H1 (cell line): ENCODE measurements around the gene KCNN4. TPM values are rescaled to one million over a fixed set of nuclear protein-coding genes. Genes with fewer than 3 reads are reported as not detected.

Experiments used
- CTCF ChIA-PET: fragments of 300-600 bp; sonication (Branson Sonifier 250); formaldehyde crosslinking; loops from one replicate; lab custom pipeline; 2021; ENCODE audit not compliant: partially characterized antibody; lab: Charles Lee
- POLR2A ChIA-PET: fragments of 300-600 bp; sonication (Branson Sonifier 250); formaldehyde crosslinking; loops from one replicate; lab custom pipeline; 2021; ENCODE audit warnings: inconsistent platforms; ENCODE audit not compliant: partially characterized antibody; lab: Charles Lee
- DNase-seq, 2 experiments: peaks; one replicate each; pipeline versions ENCODE4 v3.0.0 to v3.0.0-alpha.2; 2010 to 2022; ENCODE audit warnings: low spot score in 2 of 2, low read depth in 1 of 2, mixed read lengths in 1 of 2
- FAIRE-seq: peaks from 2 replicates; lab custom pipeline; 2011; peaks lifted over from hg19 to GRCh38; lab: Jason Lieb, UNC
- H2AFZ ChIP-seq: 2 replicates; pipeline ENCODE4 v1.8.1; 2012; ENCODE audit warnings: low read length, inconsistent platforms
- H2AK5ac ChIP-seq: 2 replicates; pipeline ENCODE4 v1.6.1; 2013; ENCODE audit warnings: low read depth, low read length
- H2BK120ac ChIP-seq: replicated peaks from 2 replicates; pipeline ENCODE3; 2013; ENCODE audit warnings: low read depth, low read length, inconsistent platforms
- H2BK12ac ChIP-seq: 2 replicates; pipeline ENCODE4 v1.6.1; 2013; ENCODE audit warnings: low read depth, low read length
- H2BK15ac ChIP-seq: 2 replicates; pipeline ENCODE4 v1.6.1; 2013; ENCODE audit warnings: low read length
- H2BK20ac ChIP-seq: 2 replicates; pipeline ENCODE4 v1.6.1; 2013; ENCODE audit warnings: low read length
- H2BK5ac ChIP-seq: 2 replicates; pipeline ENCODE4 v1.6.1; 2013; ENCODE audit warnings: low read depth, low read length
- H3K14ac ChIP-seq: 2 replicates; pipeline ENCODE4 v1.6.1; 2013; ENCODE audit warnings: inconsistent platforms; ENCODE audit not compliant: insufficient read length
- H3K18ac ChIP-seq: 2 replicates; pipeline ENCODE4 v1.6.1; 2013; ENCODE audit warnings: low read length; ENCODE audit errors: extremely low read depth
- H3K23ac ChIP-seq: 2 replicates; pipeline ENCODE4 v1.6.1; 2013; ENCODE audit warnings: inconsistent platforms; ENCODE audit not compliant: insufficient read length
- H3K23me2 ChIP-seq: 2 replicates; pipeline ENCODE4 v1.6.1; 2013; ENCODE audit warnings: low read depth, low read length
- H3K27ac ChIP-seq: 2 replicates; pipeline ENCODE4 v1.6.1; 2011; ENCODE audit warnings: low read depth, low read length, inconsistent platforms
- H3K27me3 ChIP-seq, 4 experiments: replicated peaks in 1 of 4; 1 replicate in 1 of 4; 2 replicates in 3 of 4; pipeline versions ENCODE4 v1.6.1 to v1.8.1; 2011 to 2013; ENCODE audit warnings: low read length in 3 of 4, mild to moderate bottlenecking in 3 of 4, inconsistent platforms in 2 of 4, mixed read lengths in 2 of 4, moderate library complexity in 1 of 4; ENCODE audit not compliant: control insufficient read depth in 3 of 4, insufficient read depth in 3 of 4; ENCODE audit errors: extremely low read depth in 1 of 4
- H3K36me3 ChIP-seq, 4 experiments: 2 replicates each; pipeline versions ENCODE4 v1.6.1 to v1.8.1; 2011 to 2013; ENCODE audit warnings: mild to moderate bottlenecking in 4 of 4, low read length in 3 of 4, moderate library complexity in 2 of 4, control low read depth in 1 of 4, inconsistent platforms in 1 of 4; ENCODE audit not compliant: insufficient read depth in 4 of 4, control insufficient read depth in 2 of 4
- H3K4ac ChIP-seq: replicated peaks from 2 replicates; pipeline ENCODE3; 2013; ENCODE audit warnings: low read length, low read depth, mixed read lengths, inconsistent platforms; ENCODE audit not compliant: insufficient read length
- H3K4me1 ChIP-seq, 4 experiments: replicated peaks in 1 of 4; 1 replicate in 1 of 4; 2 replicates in 3 of 4; pipeline versions ENCODE4 v1.6.1 to v1.8.1; 2011 to 2013; ENCODE audit warnings: low read length in 3 of 4, inconsistent platforms in 2 of 4, mixed read lengths in 1 of 4; ENCODE audit not compliant: insufficient read depth in 4 of 4, control insufficient read depth in 3 of 4
- H3K4me2 ChIP-seq, 2 experiments: 2 replicates each; pipeline versions ENCODE4 v1.6.1 to v1.8.1; 2011 to 2013; ENCODE audit warnings: low read depth in 2 of 2, low read length in 2 of 2, control low read depth in 1 of 2, inconsistent platforms in 1 of 2, mild to moderate bottlenecking in 1 of 2; ENCODE audit not compliant: insufficient read depth in 1 of 2
- H3K4me3 ChIP-seq, 4 experiments: fragments of 200-600, 300-600 bp in 1 of 4; sonication (generic), shearing (Covaris generic), sonication (Bioruptor Twin) in 1 of 4; 2 replicates each; pipeline versions ENCODE4 v1.5.1 to v1.8.1; 2011 to 2016; ENCODE audit warnings: low read length in 4 of 4, low read depth in 3 of 4, control low read depth in 2 of 4, inconsistent platforms in 2 of 4, mild to moderate bottlenecking in 2 of 4, mixed read lengths in 1 of 4, moderate library complexity in 1 of 4; ENCODE audit not compliant: insufficient read depth in 2 of 4; ENCODE audit errors: extremely low read depth in 1 of 4
- H3K56ac ChIP-seq: replicated peaks from 2 replicates; pipeline ENCODE3; 2013; ENCODE audit warnings: low read depth, mild to moderate bottlenecking, mixed read lengths, low read length, inconsistent platforms; ENCODE audit not compliant: insufficient read length
- H3K79me1 ChIP-seq: 2 replicates; pipeline ENCODE4 v1.6.1; 2013; ENCODE audit warnings: low read depth, low read length, control low read depth
- H3K79me2 ChIP-seq, 2 experiments: 2 replicates each; pipeline versions ENCODE4 v1.6.1 to v1.8.1; 2012 to 2013; ENCODE audit warnings: low read length in 2 of 2, mild to moderate bottlenecking in 2 of 2, inconsistent platforms in 1 of 2; ENCODE audit not compliant: insufficient read depth in 2 of 2, control insufficient read depth in 1 of 2
- H3K9ac ChIP-seq, 4 experiments: replicated peaks in 1 of 4; 1 replicate in 1 of 4; 2 replicates in 3 of 4; pipeline versions ENCODE4 v1.6.1 to v1.8.1; 2011 to 2013; ENCODE audit warnings: low read depth in 3 of 4, low read length in 3 of 4, control low read depth in 2 of 4, mild to moderate bottlenecking in 2 of 4, moderate library complexity in 2 of 4, inconsistent platforms in 1 of 4; ENCODE audit errors: extremely low read depth in 1 of 4
- H3K9me3 ChIP-seq, 2 experiments: 2 replicates each; pipeline versions ENCODE4 v1.6.1 to v1.8.1; 2012 to 2013; ENCODE audit warnings: mild to moderate bottlenecking in 2 of 2, moderate library complexity in 2 of 2, control low read depth in 1 of 2, inconsistent platforms in 1 of 2, low read depth in 1 of 2, low read length in 1 of 2, mixed read lengths in 1 of 2; ENCODE audit not compliant: insufficient read depth in 2 of 2
- H4K20me1 ChIP-seq, 2 experiments: replicated peaks in 1 of 2; 2 replicates each; pipeline versions ENCODE3 to v1.8.1; 2011 to 2013; ENCODE audit warnings: inconsistent platforms in 2 of 2, low read length in 2 of 2, mild to moderate bottlenecking in 1 of 2; ENCODE audit not compliant: insufficient read depth in 2 of 2, control insufficient read depth in 1 of 2
- H4K5ac ChIP-seq: 2 replicates; pipeline ENCODE4 v1.6.1; 2013; ENCODE audit warnings: low read length, low read depth, mixed read lengths, inconsistent platforms; ENCODE audit not compliant: insufficient read length
- H4K8ac ChIP-seq: 2 replicates; pipeline ENCODE4 v1.8.0; 2013; ENCODE audit warnings: mild to moderate bottlenecking, moderate library complexity, low read length, inconsistent platforms; ENCODE audit not compliant: insufficient read depth; ENCODE audit errors: extremely low read depth
- H4K91ac ChIP-seq: replicated peaks from 2 replicates; pipeline ENCODE3; 2013; ENCODE audit warnings: low read length, mixed read lengths, inconsistent platforms; ENCODE audit not compliant: insufficient read length
- BCL11A ChIP-seq, 2 experiments: IDR thresholded peaks; one replicate each; pipeline ENCODE4 v1.6.1; 2011; ENCODE audit warnings: low read depth in 2 of 2, low read length in 2 of 2, mild to moderate bottlenecking in 2 of 2
- E2F6 ChIP-seq: IDR thresholded peaks from 2 replicates; pipeline ENCODE4 v1.6.1; 2012; ENCODE audit warnings: inconsistent platforms
- MAX ChIP-seq: IDR thresholded peaks from 2 replicates; pipeline ENCODE4 v1.6.1; 2012; ENCODE audit warnings: inconsistent platforms
- SIX5 ChIP-seq: IDR thresholded peaks from 2 replicates; pipeline ENCODE4 v1.6.1; 2011; ENCODE audit warnings: mild to moderate bottlenecking, low read depth, low read length
- WGBS, 2 experiments: shearing (Covaris generic) in 1 of 2; methylation state at CpG; one replicate each; pipeline versions ENCODE4 v1.1.6 to v1.1.7; 2013 to 2015; ENCODE audit warnings: low lambda C conversion rate in 2 of 2, mixed read lengths in 2 of 2, inconsistent platforms in 1 of 2, low coverage in 1 of 2, missing lambda C conversion rate in 1 of 2; ENCODE audit not compliant: insufficient replicate concordance in 2 of 2, insufficient coverage in 1 of 2, insufficient read length in 1 of 2; ENCODE audit errors: extremely low coverage in 1 of 2, missing lambda C conversion rate in 1 of 2; 5-methylcytosine and 5-hydroxymethylcytosine counted together
- polyA plus RNA-seq, 7 experiments: library from polyadenylated mRNA; depleted of rRNA in 3 of 7; stranded (reverse) in 5 of 7; unstranded in 2 of 7; fragments of >200 nt in 5 of 7; fragments of 200-250 nt in 2 of 7; gene quantifications; 1 replicate in 5 of 7; 2 replicates in 1 of 7; 4 replicates in 1 of 7; pipeline versions ENCODE4 v1.2.1 to v1.2.3, GENCODE V29; 2011 to 2013; ENCODE audit warnings: missing spikeins in 2 of 7, mixed read lengths in 2 of 7
- total RNA-seq: library from RNA; stranded (reverse); fragmentation: NEBNext Ultra II Directional; extraction: Animal tissue kit (Norgen Biotek cat#: 25700); gene quantifications from 2 replicates; pipeline ENCODE4 v1.2.1, GENCODE V29; 2021

The KCNN4 gene
- total and polyA plus RNA-seq, 2 of the 8 experiments (the other 6 are each of a cell fraction or from before 2014, with no cell fraction given), result 0.78 to 1.5 TPM

- peak overlapping the region in 2 of 4 experiments; percentile 25 to 37; a peak in 2 of 8 replicates for H3K4me3 ChIP-seq
- H3K27me3 ChIP-seq, result peaks cover 0 to 11% (median 2%) of the 10 kb centered on the region in 4 experiments; a peak in 3 of 7 replicates
- H4K91ac ChIP-seq, result no peak overlapping the region
- no peak overlapping the region for H4K5ac ChIP-seq
- H2BK12ac ChIP-seq, result no peak overlapping the region
- H3K27ac ChIP-seq, result no peak overlapping the region
- H3K4ac ChIP-seq, result no peak overlapping the region
- H2BK15ac ChIP-seq, result 0 out of 2 replicates have a peak overlapping the region, but pooled peaks have one; percentile 8
- 77% methylated on average over 38 of the region's 48 CpGs; no CpG with 5 or more reads in 1 of the 2 experiments for WGBS, 2 experiments
- H2BK5ac ChIP-seq, result peak overlapping the region; percentile 11; the same call in 1 of the 2 replicates
- H3K4me2 ChIP-seq, result peak overlapping the region; percentile 49 to 70; a peak in 3 of 4 replicates
- no peaks in the 10 kb centered on the region for H3K36me3 ChIP-seq
- H2BK20ac ChIP-seq, result no peak overlapping the region
- H2BK120ac ChIP-seq, result no peak overlapping the region
- no peaks in the 10 kb centered on the region for H3K23me2 ChIP-seq
- H3K18ac ChIP-seq, result no peak overlapping the region
- peak overlapping the region; percentile 53; the same call in 1 of the 2 replicates for H2AFZ ChIP-seq
- H3K4me1 ChIP-seq, result no peaks in the 10 kb centered on the region; a peak in 1 of 7 replicates
- H3K79me2 ChIP-seq, result no peaks in the 10 kb centered on the region; a peak in 1 of 4 replicates
- FAIRE-seq (no peak), DNase-seq (peak in 1 of 2 experiments; percentile 44)
- H3K9me3 ChIP-seq, result peaks cover 6 to 11% of the 10 kb centered on the region in 2 experiments; a peak in 3 of 4 replicates
- no peak overlapping the region for H3K14ac ChIP-seq
- TF ChIP-seq MAX (peak; percentile 40; the same call in 1 of the 2 replicates), SIX5 (peak; percentile 26; the same call in 1 of the 2 replicates), BCL11A (IDR thresholded peaks at IDR 0.05; ENCODE audit: low read depth in 2 of 2, low read length in 2 of 2) (no peak), E2F6 (0 out of 2 replicates have a peak, but pooled peaks have one; percentile 44)
- TF ChIP-seq, all 59 proteins: peak for 3
- no peak overlapping the region for H3K23ac ChIP-seq
- H3K56ac ChIP-seq, result no peak overlapping the region
- H3K79me1 ChIP-seq, result no peaks in the 10 kb centered on the region
- no peak overlapping the region for H4K8ac ChIP-seq
- POLR2A ChIA-PET, result no interaction called here
- H4K20me1 ChIP-seq, result peaks cover 0 to 2% of the 10 kb centered on the region in 2 experiments
- CTCF ChIA-PET, result interaction anchor here (0.7 to 3.1 kb wide), 4 partner anchors 9 to 74 kb away, joined by 3 to 13 read pairs (median 4); no protein-coding TSS in a partner anchor
- H3K9ac ChIP-seq, result no peak overlapping the region
- H2AK5ac ChIP-seq, result peak overlapping the region; percentile 29; the same call in 1 of the 2 replicates
These were observed 39.5 kb upstream of the KCNN4 start for GRCh38 chr19:43820098-43820883.
